Epithelial cell of esophagus (primary cell): ENCODE data around the gene SERINC3.

ENCODE experiments used
- DNase-seq: peaks from one replicate; pipeline ENCODE4 v3.0.0; 2010; ENCODE audit warnings: low read depth
- H3K4me3 ChIP-seq: 2 replicates; pipeline ENCODE4 v1.5.1; 2011; ENCODE audit warnings: mild to moderate bottlenecking, low read length, control low read depth
- CTCF ChIP-seq: IDR thresholded peaks from 2 replicates; pipeline ENCODE4 v1.5.1; 2011; ENCODE audit warnings: low read depth, mild to moderate bottlenecking, low read length, control low read depth, inconsistent platforms; ENCODE audit not compliant: insufficient read depth; ENCODE audit errors: missing control alignments

Gene SERINC3

GRCh38 chr20:44523746-44524145 is 1.9 kb upstream of the SERINC3 start:
- no peak for TF ChIP-seq CTCF
- no peak for DNase-seq
- H3K4me3 ChIP-seq, result no peak overlapping the region

- no peak for TF ChIP-seq CTCF
- DNase-seq, result no peak
- no peak overlapping the region for H3K4me3 ChIP-seq
Observed at GRCh38 chr20:44522841-44523240, 971 bp upstream of the SERINC3 start.

- TF ChIP-seq CTCF, result no peak
- DNase-seq, result no peak
- peak overlapping the region; percentile 98 for H3K4me3 ChIP-seq
Observed at GRCh38 chr20:44520881-44521280, 989 bp downstream of the SERINC3 start.

GRCh38 chr20:44518248-44518647 is 3.6 kb downstream of the SERINC3 start:
- H3K4me3 ChIP-seq, result no peak overlapping the region
- TF ChIP-seq CTCF, result no peak
- DNase-seq, result no peak

GRCh38 chr20:44517454-44517853 is 4.4 kb downstream of the SERINC3 start:
- H3K4me3 ChIP-seq, result no peak overlapping the region
- TF ChIP-seq CTCF, result no peak
- no peak for DNase-seq

- no peak for TF ChIP-seq CTCF
- no peak for DNase-seq
- no peak overlapping the region for H3K4me3 ChIP-seq
Observed at GRCh38 chr20:44516491-44516890, 5.4 kb downstream of the SERINC3 start.

- no peak for DNase-seq
Observed at GRCh38 chr20:44513871-44514270, 8.0 kb downstream of the SERINC3 start.

More at GRCh38 chr20:44513871-44514270, 8.0 kb downstream of the SERINC3 start:
- H3K4me3 ChIP-seq, result no peak overlapping the region
- TF ChIP-seq CTCF, result no peak
